OCI-M2 (cell line): ENCODE data around the gene EP300.
"Not testable (repeated sequence)": the region's sequence is repeated elsewhere in the genome, so short reads cannot be mapped to it uniquely, and the experiment has no call there.

Experiments used
- DNase-seq: peaks from one replicate; lab custom pipeline; 2025; ENCODE audit not compliant: unreplicated experiment; lab: John Stamatoyannopoulos, UW

Gene EP300

DNA sequence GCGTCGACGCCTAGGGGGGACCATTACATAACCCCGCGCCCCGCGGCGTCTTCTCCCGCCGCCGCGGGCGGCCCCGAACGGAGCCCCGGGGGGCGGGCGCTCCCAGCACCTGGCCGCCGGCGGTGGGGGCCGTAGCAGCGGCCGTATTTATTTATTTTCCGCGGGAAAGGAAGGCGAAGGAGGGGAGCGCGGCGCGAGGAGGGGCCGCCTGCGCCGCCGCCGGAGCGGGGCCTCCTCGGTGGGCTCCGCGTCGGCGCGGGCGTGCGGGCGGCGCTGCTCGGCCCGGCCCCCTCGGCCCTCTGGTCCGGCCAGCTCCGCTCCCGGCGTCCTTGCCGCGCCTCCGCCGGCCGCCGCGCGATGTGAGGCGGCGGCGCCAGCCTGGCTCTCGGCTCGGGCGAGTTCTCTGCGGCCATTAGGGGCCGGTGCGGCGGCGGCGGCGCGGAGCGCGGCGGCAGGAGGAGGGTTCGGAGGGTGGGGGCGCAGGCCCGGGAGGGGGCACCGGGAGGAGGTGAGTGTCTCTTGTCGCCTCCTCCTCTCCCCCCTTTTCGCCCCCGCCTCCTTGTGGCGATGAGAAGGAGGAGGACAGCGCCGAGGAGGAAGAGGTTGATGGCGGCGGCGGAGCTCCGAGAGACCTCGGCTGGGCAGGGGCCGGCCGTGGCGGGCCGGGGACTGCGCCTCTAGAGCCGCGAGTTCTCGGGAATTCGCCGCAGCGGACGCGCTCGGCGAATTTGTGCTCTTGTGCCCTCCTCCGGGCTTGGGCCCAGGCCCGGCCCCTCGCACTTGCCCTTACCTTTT is at the start of gene EP300:
TSS of gene EP300 (plus strand) at position 570 of the 795 bp plus-strand sequence. CDS start 413 bp downstream, outside the sequence.
- no peak for DNase-seq

GRCh38 chr22:41043722-41044121 is 48.7 kb upstream of the EP300 start:
- DNase-seq = no peak

- not testable (repeated sequence) for DNase-seq
Measured at GRCh38 chr22:41045575-41045974, 46.8 kb upstream of the EP300 start.

- no peak for DNase-seq
Measured at GRCh38 chr22:41047801-41048211, 44.6 kb upstream of the EP300 start.

- not testable (repeated sequence) for DNase-seq
Measured at GRCh38 chr22:41048345-41048744, 44.0 kb upstream of the EP300 start.

GRCh38 chr22:41048791-41049717 is 43.3 kb upstream of the EP300 start:
- no peak for DNase-seq

DNA sequence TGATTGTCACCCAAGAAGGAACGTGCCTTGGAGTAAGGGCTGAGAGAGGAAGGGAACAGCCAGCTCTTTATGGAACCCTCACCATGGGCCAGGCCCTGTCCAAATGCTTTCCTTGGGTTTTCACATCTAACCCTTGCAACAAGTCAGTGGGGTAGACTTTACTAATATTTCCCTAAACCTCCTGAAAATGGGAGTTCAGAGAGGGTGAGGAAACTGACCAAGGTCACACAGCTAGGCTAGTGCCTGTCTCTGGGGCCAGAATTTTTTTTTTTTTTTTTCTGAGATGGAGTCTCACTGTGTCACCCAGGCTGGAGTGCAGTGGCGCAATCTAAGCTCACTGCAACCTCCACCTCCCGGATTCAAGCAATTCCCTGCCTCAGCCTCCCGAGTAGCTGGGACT is 42.6 kb upstream of the EP300 start:
- not testable (repeated sequence) for DNase-seq

- DNase-seq = no peak
Measured at GRCh38 chr22:41050883-41051282, 41.5 kb upstream of the EP300 start.

- no peak for DNase-seq
Measured at GRCh38 chr22:41052661-41053490, 39.5 kb upstream of the EP300 start.

- DNase-seq = no peak
Measured at GRCh38 chr22:41057076-41057475, 35.3 kb upstream of the EP300 start.

DNA sequence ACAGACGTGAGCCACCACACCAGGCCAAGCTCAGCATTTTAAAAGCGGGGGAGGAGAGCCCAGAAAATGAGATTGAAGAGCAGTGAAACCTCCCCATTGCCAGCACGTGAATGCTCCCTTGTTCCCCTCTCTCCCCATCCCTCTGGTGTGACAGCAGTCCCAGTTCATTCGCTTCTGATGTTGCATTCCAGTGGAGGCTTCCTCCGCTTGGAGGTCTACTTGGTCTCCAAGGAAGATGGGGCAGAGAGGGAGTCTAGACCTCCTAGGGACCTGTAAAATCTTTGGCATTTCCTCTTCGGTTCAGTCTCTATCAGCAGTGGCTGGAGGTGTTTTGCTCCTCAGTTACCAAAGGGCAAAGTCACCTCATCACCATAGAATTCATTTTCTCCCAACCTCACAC is 30.2 kb upstream of the EP300 start:
- no peak for DNase-seq

DNA sequence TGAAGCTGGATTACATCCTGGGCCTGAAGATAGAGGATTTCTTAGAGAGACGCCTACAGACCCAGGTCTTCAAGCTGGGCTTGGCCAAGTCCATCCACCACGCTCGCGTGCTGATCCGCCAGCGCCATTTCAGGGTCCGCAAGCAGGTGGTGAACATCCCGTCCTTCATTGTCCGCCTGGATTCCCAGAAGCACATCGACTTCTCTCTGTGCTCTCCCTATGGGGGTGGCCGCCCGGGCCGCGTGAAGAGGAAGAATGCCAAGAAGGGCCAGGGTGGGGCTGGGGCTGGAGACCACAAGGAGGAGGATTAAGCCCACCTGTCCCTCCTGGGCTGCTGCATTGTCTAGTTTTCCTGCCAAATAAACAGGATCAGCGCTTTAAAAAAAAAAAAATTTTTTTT is 28.1 kb upstream of the EP300 start:
- DNase-seq = not testable (repeated sequence)

DNA sequence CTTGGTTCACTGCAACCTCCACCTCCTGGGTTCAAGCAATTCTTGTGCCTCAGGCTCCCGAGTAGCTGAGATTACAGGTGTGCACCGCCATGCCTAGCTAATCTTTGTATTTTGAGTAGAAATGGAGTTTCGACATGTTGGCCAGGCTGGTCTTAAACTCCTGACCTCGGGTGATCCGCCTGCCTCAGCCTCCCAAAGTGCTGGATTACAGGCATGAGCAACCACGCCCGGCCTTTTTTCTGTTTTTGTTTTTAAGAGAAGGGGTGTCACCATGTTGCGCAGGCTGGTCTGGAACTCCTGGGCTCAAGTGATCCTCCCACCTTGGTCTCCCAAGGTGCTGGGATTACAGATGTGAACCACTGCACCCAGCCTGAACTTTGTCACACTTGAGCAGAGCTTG is 26.1 kb upstream of the EP300 start:
- not testable (repeated sequence) for DNase-seq

DNA sequence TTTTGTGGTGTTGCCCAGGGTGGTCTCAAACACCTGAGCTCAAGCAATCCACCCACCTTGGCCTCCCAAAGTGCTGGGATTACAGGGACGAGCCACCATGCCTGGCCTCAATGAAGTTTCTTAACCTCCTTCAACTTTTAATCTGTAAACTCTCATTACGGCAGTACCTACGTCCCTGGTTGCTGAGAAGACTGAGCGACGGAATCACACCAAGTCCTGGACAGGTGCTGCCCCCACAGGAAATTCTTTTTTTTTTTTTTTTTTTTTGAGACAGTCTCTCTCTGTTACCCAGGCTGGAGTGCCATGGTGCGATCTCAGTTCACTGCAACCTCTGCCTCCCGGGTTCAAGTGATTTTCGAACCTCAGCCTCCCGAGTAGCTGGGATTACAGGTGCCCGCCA is 24.4 kb upstream of the EP300 start:
- DNase-seq = not testable (repeated sequence)

- DNase-seq = no peak
Measured at GRCh38 chr22:41070665-41071331, 21.6 kb upstream of the EP300 start.

DNA sequence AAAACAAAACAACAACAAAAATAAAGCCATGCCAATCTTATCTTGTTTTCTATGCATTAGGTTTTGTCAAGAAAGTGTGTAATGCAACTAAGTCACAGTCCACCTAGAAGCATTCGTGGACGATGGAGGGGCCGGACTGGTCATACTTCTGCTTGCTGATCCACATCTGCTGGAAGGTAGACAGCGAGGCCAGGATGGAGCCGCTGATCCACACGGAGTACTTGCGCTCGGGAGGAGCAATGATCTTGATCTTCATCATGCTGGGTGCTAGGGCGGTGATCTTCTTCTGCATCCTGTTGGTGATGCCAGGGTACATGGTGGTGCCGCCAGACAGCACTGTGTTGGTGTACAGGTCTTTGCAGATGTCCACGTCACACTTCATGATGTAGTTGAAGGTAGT is 18.3 kb upstream of the EP300 start:
- no peak for DNase-seq

DNA sequence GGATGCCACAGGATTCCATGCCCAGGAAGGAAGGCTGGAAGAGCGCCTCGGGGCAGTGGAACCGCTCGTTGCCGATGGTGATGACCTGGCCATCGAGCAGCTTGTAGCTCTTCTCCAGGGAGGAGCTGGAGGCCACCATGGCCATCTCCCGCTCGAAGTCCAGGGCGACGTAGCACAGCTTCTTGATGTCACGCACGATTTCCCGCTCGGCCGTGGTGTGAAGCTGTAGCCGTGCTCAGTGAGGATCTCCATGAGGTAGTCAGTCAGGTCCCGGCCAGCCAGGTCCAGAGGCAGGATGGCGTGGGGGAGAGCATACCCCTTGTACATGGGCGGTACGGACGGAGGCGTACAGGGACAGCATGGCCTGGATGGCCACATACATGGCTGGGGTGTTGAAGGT is 17.9 kb upstream of the EP300 start:
- no peak for DNase-seq

DNA sequence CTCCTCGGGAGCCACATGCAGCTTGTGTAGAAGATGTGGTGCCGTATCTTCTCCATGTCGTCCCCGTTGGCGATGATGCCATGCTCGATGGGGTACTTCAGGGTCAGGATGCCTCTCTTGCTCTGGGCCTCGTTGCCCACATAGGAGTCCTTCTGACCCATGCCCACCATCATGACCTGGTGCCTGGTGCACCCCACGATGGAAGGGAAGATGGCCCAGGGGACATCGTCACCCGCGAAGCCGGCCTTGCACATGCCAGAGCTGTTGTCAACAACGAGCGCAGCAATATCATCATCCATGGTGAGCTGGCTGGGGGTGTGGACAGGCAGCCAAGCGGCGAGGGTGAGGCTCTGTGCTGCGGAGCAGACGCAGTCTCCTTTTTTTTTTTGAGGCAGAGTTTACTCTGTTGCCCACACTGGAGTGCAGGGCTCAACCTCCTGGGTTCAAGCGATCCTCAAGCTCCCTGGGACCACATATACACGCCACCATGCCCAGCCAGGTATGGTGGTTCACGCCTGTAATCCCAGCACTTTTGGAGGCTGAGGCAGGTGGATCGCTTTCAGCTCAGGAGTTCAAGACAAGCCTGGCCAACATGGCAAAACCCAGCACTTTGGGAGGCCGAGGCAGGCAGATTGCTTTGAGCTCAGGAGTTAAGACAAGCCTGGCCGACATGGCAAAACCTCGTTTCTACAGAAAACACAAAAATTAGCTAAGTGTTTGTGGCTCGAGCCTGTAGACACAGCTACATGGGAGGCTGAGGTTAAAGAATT is 17.3 kb upstream of the EP300 start:
- no peak for DNase-seq

GRCh38 chr22:41075946-41076345 is 16.4 kb upstream of the EP300 start:
- DNase-seq = no peak

GRCh38 chr22:41076857-41077256 is 15.5 kb upstream of the EP300 start:
- DNase-seq = no peak
